Activated T-cell treated with anti-CD3 and anti-CD28 coated beads for 48 hours (primary cell): ENCODE measurements around the gene TGFBR3.

ENCODE experiments used
- DNase-seq: peaks from one replicate; pipeline ENCODE4 v3.0.0-alpha.2; 2020; ENCODE audit warnings: low read depth

TGFBR3 gene

GRCh38 chr1:91826248-91826647 is 59.7 kb downstream of the TGFBR3 start:
- DNase-seq, result no peak

GRCh38 chr1:91821126-91821868 is 64.7 kb downstream of the TGFBR3 start:
- DNase-seq, result no peak

GRCh38 chr1:91819038-91819788 is 66.7 kb downstream of the TGFBR3 start:
- no peak for DNase-seq

- DNase-seq, result no peak
Observed at GRCh38 chr1:91818713-91818975, 67.3 kb downstream of the TGFBR3 start.

GRCh38 chr1:91817211-91817905 is 68.6 kb downstream of the TGFBR3 start:
- no peak for DNase-seq

GRCh38 chr1:91816031-91816430 is 69.9 kb downstream of the TGFBR3 start:
- no peak for DNase-seq

GRCh38 chr1:91814448-91814847 is 71.5 kb downstream of the TGFBR3 start:
- DNase-seq, result no peak

GRCh38 chr1:91813813-91814212 is 72.1 kb downstream of the TGFBR3 start:
- DNase-seq, result no peak

- DNase-seq, result no peak
Observed at GRCh38 chr1:91811363-91812025, 74.5 kb downstream of the TGFBR3 start.

- DNase-seq, result no peak
Observed at GRCh38 chr1:91809317-91809716, 76.6 kb downstream of the TGFBR3 start.

- DNase-seq, result no peak
Observed at GRCh38 chr1:91807921-91808620, 77.9 kb downstream of the TGFBR3 start.

- no peak for DNase-seq
Observed at GRCh38 chr1:91806769-91807700, 78.9 kb downstream of the TGFBR3 start.

GRCh38 chr1:91806181-91806768 is 79.7 kb downstream of the TGFBR3 start:
- no peak for DNase-seq

- DNase-seq, result peak; percentile 12
Observed at GRCh38 chr1:91805311-91805801, 80.6 kb downstream of the TGFBR3 start.

- peak; percentile 75 for DNase-seq
Observed at GRCh38 chr1:91804546-91805023, 81.4 kb downstream of the TGFBR3 start.

GRCh38 chr1:91803847-91804545 is 82.0 kb downstream of the TGFBR3 start:
- peak; percentile 54 for DNase-seq

GRCh38 chr1:91803123-91803522 is 82.8 kb downstream of the TGFBR3 start:
- no peak for DNase-seq

- DNase-seq, result no peak
Observed at GRCh38 chr1:91801496-91802115, 84.3 kb downstream of the TGFBR3 start.

- DNase-seq, result no peak
Observed at GRCh38 chr1:91799863-91800262, 86.1 kb downstream of the TGFBR3 start.
